ENCODE results near the gene TOLLIP.

DNA sequence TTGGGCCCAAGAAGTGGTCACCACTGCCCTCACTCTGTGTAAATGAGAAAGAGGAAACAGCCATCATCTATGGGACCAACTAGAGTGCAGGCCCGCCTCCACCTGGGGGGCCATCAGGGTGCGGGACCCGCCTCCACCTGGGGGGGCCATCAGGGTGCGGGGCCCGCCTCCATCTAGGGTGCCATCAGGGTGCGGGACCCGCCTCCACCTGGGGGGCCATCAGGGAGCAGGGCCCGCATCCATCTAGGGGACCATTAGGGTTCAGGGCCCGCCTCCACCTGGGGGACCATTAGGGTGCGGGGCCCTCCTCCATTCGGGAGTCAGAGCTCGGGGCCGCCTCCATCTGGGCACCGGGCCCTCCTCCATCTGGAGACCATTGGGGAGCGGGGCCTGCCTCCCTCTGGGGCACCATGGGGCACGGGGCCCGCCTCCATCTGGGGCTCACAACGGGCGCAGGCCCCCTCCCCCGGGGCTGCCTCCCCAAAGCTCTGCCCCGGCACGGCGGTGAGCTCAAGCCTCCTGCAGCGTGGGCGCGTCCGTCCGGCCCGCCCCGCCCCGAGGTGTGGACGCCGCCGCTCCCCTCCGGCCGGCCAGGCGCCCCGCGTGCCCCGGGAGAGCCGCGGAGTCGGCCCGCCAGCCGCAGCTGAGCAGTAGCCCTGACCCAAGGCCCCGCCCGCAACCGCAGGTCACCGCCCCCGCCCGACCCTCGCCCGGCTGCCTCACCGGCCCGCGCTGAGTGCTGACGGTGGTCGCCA lies 512 bp downstream of the TOLLIP start:
- TF ChIP-seq, protein P1, sequence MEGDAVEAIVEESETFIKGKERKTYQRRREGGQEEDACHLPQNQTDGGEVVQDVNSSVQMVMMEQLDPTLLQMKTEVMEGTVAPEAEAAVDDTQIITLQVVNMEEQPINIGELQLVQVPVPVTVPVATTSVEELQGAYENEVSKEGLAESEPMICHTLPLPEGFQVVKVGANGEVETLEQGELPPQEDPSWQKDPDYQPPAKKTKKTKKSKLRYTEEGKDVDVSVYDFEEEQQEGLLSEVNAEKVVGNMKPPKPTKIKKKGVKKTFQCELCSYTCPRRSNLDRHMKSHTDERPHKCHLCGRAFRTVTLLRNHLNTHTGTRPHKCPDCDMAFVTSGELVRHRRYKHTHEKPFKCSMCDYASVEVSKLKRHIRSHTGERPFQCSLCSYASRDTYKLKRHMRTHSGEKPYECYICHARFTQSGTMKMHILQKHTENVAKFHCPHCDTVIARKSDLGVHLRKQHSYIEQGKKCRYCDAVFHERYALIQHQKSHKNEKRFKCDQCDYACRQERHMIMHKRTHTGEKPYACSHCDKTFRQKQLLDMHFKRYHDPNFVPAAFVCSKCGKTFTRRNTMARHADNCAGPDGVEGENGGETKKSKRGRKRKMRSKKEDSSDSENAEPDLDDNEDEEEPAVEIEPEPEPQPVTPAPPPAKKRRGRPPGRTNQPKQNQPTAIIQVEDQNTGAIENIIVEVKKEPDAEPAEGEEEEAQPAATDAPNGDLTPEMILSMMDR (conservative IDR thresholded peaks at IDR 0.05): no peak
- TF ChIP-seq EZH2 (IDR thresholded peaks at IDR 0.05; ENCODE audit: low read depth): no peak
